GM12892 (cell line): ENCODE results near the gene VASP.

ENCODE experiments used
- DNase-seq: peaks from one replicate; pipeline ENCODE4 v3.0.0; 2011; ENCODE audit not compliant: insufficient read length
- FAIRE-seq: peaks from 2 replicates; lab custom pipeline; 2011; peaks lifted over from hg19 to GRCh38; lab: Jason Lieb, UNC
- POLR2A ChIP-seq: IDR thresholded peaks from 2 replicates; pipeline ENCODE4 v1.6.1; 2011; ENCODE audit warnings: low read depth, low read length, control low read depth
- POLR2AphosphoS5 ChIP-seq: IDR thresholded peaks from 2 replicates; pipeline ENCODE4 v1.6.1; 2011; ENCODE audit warnings: low read depth, low read length, control low read depth
- TAF1 ChIP-seq: IDR thresholded peaks from 2 replicates; pipeline ENCODE4 v1.6.1; 2011; ENCODE audit warnings: low read depth, mild to moderate bottlenecking, control low read depth, low read length, borderline replicate concordance

VASP gene

DNA sequence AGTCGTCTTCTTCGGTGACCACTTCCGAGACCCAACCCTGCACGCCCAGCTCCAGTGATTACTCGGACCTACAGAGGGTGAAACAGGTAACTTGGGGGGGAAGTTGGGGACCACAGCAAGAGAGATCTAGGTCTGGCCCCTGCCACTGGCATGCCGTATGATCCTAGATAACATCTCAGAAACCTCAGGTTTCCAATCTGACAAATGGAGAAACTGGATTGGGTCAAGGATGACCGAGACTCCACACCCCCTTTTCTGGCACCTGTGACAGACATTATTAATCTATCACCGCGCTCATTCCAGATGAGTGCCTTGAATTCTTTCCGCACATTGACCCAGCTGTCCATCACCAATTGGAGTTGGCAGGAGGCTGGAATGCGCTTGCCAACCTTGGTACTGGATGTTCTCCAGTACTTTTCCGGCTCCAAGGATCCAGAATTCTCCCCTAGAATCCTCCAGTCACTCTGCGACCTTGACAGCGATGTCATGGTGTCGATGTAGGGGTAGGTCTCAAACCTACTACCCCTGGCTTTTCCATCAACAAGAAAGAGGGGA lies 17.4 kb downstream of the VASP start:
- FAIRE-seq (no peak), DNase-seq (no peak)
- TF ChIP-seq TAF1: no peak
- no peak for TF ChIP-seq POLR2AphosphoS5
- no peak for TF ChIP-seq POLR2A

DNA sequence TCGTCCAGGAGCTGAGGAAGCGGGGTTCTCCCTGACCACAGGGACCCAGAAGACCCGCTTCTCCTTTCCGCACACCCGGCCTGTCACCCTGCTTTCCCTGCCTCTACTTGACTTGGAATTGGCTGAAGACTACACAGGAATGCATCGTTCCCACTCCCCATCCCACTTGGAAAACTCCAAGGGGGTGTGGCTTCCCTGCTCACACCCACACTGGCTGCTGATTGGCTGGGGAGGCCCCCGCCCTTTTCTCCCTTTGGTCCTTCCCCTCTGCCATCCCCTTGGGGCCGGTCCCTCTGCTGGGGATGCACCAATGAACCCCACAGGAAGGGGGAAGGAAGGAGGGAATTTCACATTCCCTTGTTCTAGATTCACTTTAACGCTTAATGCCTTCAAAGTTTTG lies 18.9 kb downstream of the VASP start:
- TF ChIP-seq POLR2A (no peak; the same call in 1 of the 2 replicates), TAF1 (no peak), POLR2AphosphoS5 (no peak)
- DNase-seq (no peak), FAIRE-seq (no peak)

DNA sequence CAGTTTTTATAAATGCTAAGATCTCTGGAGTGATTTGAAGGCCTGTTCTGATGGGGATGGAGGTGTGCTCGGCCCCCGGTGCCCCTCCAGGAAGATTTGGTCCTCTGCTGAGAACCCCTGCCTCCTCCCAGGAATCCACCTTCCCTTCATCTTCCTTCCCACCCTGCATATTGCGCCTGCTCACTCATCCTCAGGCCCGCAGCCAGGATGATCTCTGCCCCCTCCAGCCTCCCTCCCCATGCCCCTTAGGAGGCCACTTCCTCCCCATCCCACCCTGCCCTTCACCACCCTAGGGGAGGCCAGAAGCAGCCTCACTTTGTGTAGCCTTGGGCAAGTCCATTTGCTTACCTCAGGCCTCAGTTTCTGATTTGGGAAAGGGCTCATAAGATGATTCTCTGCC lies 19.7 kb downstream of the VASP start:
- FAIRE-seq: no peak

DNA sequence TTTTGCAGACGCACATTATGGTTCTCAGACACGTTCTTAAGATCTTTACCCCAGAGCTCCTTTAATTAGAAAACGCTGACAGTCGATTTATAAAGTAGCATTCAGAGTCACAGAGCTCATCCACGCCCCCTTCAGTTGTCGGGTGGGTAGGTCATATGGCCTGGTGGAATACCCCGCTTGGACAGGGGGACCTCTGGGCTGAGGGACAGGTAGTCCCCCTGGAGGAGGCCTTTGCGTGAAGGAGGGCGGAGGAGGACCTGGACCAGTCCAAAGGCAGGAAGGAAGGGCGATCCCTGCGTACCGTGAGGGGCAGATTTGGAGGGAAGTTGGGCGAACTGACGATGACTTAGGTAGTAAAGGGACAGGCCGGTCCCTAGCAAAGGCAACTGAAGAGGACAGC lies 20.5 kb downstream of the VASP start:
- no peak for TF ChIP-seq POLR2AphosphoS5
- TF ChIP-seq POLR2A: no peak
- TF ChIP-seq TAF1: no peak
- FAIRE-seq: no peak

More for the DNA sequence above, 19.7 kb downstream of the VASP start:
- TF ChIP-seq POLR2A (no peak), TAF1 (no peak), POLR2AphosphoS5 (no peak)
- no peak for DNase-seq

DNA sequence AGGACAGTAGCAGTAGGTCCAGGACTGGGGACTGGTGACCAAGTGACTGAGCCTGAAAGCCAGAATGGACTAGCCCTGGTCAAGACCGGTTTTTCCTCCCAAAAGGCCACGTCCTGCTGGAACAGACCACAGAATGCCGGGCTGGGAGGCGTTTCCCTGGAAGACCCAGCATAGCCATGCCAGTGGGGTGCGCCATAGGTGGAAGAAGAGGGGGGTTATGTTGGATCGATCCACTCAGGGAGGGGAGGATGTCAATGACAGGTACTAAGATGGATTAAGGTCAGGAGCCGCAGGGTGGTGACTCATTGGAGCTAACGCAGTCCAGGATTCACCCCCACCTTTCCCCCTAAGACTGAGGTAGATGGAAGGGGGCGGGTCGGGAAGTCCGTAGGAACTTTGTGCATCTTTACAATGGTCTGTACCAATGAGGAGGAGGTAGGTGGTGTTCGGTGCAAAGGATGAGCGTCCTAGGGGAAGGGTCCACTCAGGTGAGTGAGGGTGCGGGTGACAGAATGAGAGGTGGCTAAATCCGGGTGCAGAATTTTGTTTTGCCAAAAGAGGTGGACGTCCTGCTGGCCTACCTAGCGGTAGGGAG lies 21.0 kb downstream of the VASP start:
- FAIRE-seq (no peak), DNase-seq (no peak)
- no peak for TF ChIP-seq TAF1
- peak; percentile 90 for TF ChIP-seq POLR2AphosphoS5
- peak; percentile 42 for TF ChIP-seq POLR2A

More for the DNA sequence above, 20.5 kb downstream of the VASP start:
- no peak for DNase-seq

DNA sequence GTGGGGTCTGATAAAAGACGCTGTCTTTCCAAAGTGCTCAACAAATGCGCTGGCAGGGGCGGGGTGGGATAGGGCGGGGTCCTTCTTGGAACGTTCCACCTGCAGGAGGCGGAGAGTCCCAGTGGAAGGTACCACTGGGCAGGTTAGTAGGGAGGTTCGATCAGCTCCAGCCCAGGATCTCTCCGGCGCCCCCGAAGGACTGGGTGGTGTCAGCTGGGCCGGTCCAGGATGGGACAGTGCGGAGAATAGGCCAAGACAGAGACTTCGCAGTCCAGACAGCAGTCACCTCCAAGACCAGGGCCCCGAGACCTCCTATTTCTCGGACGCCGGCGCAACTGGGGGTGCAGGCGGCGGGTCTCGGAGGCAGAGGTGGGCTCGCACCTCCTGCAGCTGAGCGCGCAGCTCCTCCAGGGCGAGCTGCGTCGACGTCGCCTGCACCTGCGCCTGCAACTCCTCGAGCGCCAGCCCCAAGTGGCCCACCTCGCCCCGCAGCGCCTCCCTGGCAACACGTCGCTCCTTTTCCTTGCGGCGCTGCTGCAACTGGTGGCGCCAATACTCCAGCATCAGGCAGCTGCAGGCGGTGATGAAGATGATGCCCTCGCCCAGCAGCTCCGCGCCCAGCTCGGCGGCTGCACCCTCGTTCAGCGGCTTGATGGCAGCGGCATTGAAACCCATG lies 21.6 kb downstream of the VASP start:
- DNase-seq: no peak
- TF ChIP-seq POLR2A (peak; percentile 26; the same call in 1 of the 2 replicates), TAF1 (no peak), POLR2AphosphoS5 (peak; percentile 60)
- no peak for FAIRE-seq

DNA sequence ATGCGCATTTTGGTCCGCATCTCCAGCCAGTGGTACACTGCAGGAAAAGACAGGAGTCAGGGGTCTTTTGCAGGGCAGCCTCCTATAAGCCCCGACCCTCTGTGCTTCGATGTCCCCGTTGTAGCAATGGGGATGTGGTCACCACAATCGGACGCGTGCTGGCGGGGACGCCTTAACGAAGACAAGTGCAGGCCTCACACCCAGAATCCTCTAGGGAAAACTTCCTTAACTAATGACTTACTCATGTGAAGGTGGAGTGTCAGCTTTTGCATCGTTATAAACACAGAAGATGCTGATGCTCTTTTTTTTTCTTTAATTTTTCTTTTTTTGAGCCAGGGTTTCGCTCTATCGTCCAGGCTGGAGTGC lies 22.1 kb downstream of the VASP start:
- TF ChIP-seq POLR2A (no peak), POLR2AphosphoS5 (no peak; the same call in 1 of the 2 replicates), TAF1 (no peak)
- no peak for DNase-seq
- FAIRE-seq: no peak

DNA sequence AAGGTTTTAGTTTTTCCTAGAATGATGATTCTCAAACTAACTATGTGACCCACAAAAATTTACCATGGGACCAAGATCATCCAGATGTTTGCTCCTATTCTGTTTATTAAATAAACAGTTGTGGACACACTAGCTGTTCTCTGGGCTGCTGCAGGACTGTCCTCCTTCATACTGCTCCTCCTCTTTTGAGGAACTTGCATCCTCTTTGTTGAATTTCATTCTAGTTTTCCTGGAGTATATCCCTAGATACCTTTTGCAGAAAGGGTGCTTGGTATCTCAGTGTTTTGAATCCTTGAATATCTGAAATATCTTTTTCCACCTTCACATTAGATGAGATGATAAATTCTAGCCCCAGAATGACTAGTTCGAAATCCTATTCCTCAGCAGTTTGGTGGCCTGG lies 24.1 kb downstream of the VASP start:
- FAIRE-seq (peak; percentile 48), DNase-seq (no peak)
- no peak for TF ChIP-seq POLR2A
- TF ChIP-seq POLR2AphosphoS5: no peak
- TF ChIP-seq TAF1: no peak

DNA sequence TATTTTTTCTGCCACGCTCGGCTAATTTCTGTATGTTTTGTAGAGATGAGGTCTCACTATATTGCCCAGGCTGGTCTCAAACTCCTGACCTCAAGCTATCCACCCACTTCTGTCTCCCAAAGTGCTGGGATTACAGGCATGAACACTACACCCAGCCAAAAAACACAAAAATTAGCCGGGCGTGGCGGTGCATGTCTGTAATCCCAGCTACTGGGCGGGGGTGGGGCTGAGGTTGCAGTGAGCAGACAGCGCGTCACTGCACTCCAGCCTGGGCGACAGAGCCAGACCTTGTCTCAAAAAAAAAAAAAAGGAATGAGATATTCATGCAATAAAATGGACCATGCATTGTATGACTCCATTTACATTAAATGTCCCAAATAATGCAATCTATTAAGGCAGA lies 32.2 kb downstream of the VASP start:
- DNase-seq (no peak), FAIRE-seq (no peak)
- TF ChIP-seq TAF1: no peak
- TF ChIP-seq POLR2A: no peak
- no peak for TF ChIP-seq POLR2AphosphoS5

DNA sequence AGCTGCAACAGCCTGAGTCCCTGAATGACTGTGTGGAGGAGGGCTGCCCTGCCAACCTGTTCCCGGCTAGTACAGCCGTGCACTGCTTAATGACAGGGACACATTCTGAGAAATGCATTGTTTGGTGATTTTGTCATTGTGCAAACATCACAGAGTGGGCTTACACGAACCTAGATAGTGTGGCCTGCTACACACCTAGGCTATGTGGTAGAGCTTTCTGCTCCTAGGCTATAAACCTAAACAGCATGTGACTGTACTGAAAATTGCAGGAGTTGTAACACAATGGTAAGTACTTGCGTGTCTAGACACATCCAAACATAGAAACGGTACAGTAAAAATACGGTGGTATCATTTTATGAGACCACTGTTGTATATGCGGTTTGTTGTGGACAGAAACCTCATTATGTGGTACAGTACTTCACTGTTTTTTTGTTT lies 35.0 kb downstream of the VASP start:
- DNase-seq (no peak), FAIRE-seq (no peak)

DNA sequence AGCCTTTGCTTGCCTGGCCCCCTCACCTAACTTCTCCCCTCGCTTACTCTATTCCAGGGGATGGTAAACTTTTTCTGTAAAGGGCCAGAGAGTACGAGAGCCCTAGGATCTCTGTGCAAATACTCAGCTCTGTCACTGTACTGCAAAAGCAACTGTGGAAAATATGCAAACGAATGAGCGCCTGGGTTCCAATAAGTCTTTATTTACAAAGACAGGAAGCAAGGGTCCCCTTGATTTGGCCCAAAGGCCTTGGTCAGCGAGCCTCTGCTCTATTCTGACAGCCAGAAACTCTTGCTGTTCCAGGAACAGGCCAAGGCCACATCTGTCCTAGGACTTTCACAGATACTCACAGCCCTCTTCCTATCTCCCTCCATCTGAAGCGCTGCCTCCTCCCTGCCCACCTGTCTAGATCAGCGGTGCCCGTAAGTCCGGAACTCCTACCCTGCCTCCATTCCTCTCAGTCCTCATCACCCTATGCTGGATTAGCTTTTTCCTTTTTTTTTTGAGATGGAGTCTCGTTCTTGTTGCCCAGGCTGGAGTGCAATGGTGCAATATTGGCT lies 40.0 kb downstream of the VASP start:
- FAIRE-seq (no peak), DNase-seq (no peak)
- TF ChIP-seq TAF1 (no peak), POLR2AphosphoS5 (no peak), POLR2A (no peak)

More for the DNA sequence above, 35.0 kb downstream of the VASP start:
- TF ChIP-seq POLR2AphosphoS5 (no peak), POLR2A (no peak), TAF1 (no peak)
